Measurements from ENCODE around the gene GPATCH2L.

Gene GPATCH2L

DNA sequence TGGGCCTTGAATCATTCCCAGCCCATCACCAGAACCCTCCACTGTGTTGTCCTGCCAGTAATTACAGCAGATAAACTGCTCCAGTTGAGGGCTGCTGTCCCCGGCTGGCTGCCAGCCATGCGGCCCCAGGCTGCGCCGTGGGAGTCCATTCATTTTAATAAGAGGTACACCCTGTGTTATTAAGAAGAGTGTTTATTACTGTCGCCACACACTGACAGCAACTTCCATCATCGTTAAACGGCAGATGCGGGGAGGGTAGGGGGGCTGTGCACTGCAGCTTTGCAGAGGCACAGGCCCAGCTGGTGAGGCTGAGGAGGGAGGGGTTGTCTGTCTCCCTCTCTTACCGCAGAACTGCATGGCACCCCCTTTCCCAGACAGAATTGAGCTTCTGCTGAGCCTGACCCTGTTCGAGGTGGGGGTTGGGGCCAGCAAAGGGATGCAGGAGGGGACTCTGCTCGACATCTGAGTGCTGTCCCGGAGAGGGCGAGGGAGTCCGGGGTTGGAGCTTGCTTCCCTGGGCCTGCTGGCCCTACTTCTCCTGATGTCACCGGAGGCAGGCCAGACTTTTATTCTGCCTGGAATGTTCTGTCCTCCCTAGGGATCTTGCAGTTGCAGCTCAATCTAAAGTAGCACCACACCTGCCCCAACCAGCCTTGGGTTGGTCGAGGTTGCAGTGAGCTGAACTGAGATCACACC is 33.8 kb upstream of the GPATCH2L start:
- Histone ChIP-seq H3K27ac (no peak overlapping the region), H3K36me3 (ENCODE audit: insufficient read depth, low read length) (no peaks in the 10 kb centered on the region), H3K4me3 (no peak overlapping the region), H3K9ac (ENCODE audit: insufficient read length) (no peak overlapping the region), H3K9me3 (ENCODE audit: low read depth, low read length) (no peaks in the 10 kb centered on the region)
- no peak for DNase-seq (ENCODE audit: low read depth, low spot score)
- TF ChIP-seq EZH2 (IDR thresholded peaks at IDR 0.05) (no peak), FOXP2 (optimal IDR thresholded peaks at IDR 0.05; ENCODE audit: control extremely low read depth, extremely low read length, insufficient read depth) (peak; percentile 84)

DNA sequence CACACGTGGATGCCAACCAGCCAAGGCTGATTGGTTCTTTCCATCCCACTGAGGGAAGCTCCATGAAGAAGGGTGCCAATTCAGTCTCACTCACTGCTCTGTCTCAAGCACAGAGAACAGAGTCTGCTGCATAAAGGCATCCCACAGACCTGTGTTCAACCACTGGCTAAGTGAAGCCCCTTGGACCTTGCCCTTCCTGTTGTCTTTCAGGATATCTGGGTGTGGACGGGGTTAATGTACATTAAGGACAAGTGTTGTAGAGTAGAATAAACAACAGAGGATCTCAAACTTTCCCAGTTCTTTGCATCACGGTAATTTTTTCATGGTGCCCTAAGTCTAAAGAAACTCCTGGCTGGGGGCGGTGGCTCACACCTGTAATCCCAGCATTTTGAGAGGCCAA is 33.1 kb upstream of the GPATCH2L start:
- H3K36me3 ChIP-seq (ENCODE audit: insufficient read depth, low read length) = no peaks in the 10 kb centered on the region
- no peak for TF ChIP-seq EZH2 (IDR thresholded peaks at IDR 0.05)
- no peak for TF ChIP-seq FOXP2 (optimal IDR thresholded peaks at IDR 0.05; ENCODE audit: control extremely low read depth, extremely low read length, insufficient read depth)
- TF ChIP-seq POLR2AphosphoS5 (IDR thresholded peaks at IDR 0.05; ENCODE audit: borderline replicate concordance, low read depth, low read length) = no peak
- no peak overlapping the region for H3K4me3 ChIP-seq
- DNase-seq (ENCODE audit: low read depth, low spot score) = no peak
- no peak overlapping the region for H3K27ac ChIP-seq
- no peaks in the 10 kb centered on the region for H3K9me3 ChIP-seq (ENCODE audit: low read depth, low read length)
- H3K9ac ChIP-seq (ENCODE audit: insufficient read length) = no peak overlapping the region

DNA sequence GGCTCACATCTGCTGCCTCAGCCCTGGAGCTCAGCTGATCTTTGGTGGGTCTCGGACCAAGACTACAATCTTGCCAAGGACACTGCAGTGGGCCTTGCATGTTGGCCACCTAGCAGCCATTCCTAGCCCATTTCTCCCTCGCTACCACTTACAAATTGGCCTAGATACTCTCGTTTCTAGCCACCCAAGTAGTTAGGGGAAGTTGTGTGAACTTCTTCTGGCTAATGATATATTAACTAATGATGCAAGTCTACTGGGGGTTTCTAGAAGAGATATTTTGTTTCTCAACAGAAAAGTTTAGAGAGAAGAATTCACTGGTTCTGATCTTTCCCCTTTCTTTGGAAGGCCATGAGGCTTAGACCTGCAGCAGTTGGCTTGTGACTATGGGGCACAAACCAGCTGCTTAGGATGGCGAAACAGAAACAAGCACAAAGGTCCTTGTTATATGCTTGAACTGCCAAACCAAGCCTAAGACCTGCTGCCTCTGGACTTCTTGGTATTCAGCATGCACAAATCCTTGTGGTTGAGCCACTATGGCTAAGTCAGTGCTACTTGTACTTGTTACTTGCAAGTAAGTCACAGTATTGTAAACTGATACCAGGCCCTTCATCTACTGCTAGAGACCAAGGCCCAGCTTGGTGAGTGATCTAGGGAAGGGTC is 30.5 kb upstream of the GPATCH2L start:
- Histone ChIP-seq H3K9me3 (ENCODE audit: low read depth, low read length) (no peaks in the 10 kb centered on the region), H3K27ac (no peak overlapping the region), H3K36me3 (ENCODE audit: insufficient read depth, low read length) (no peaks in the 10 kb centered on the region), H3K9ac (ENCODE audit: insufficient read length) (no peak overlapping the region), H3K4me3 (no peak overlapping the region)
- TF ChIP-seq POLR2AphosphoS5 (IDR thresholded peaks at IDR 0.05; ENCODE audit: borderline replicate concordance, low read depth, low read length) = no peak
- no peak for TF ChIP-seq EZH2 (IDR thresholded peaks at IDR 0.05)
- TF ChIP-seq FOXP2 (optimal IDR thresholded peaks at IDR 0.05; ENCODE audit: control extremely low read depth, extremely low read length, insufficient read depth) = no peak
- no peak for DNase-seq (ENCODE audit: low read depth, low spot score)

DNA sequence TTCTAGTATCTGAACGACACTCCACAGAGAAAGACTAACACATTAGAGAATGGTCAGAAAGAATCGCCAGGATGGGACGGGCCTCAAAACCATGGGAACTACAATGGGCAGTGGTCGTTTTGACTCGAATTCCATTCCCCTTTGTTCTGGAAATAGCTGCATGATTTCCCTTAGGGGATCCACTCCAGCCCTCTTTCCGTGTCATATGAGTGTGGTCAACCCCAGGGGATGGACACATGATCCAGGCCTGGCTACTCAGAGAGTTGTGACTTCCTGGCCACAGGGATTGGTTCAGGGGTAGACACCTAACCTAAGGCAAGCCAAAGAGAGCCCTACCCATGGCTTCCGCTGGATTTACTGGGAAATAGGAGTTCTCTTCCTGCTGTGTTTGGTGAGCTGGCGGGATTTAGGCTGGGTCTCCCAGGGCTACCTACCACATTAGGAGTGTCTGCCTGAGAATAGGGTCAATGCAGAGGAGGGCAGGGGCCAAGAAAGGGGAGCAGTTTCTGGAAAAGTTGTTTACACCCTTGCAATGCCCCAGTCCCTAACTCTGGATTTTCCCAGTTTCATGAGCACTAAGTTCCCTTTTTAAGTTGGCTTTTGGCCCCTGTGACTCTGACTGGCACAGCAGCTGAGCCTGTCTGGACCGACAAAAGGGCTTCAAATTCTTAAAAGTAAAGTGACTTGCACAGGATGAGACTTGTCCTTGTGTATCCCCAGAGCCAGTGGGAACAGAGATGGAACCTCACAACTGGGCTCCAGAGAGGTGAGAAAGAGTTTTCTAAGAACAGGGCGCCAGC is 28.1 kb upstream of the GPATCH2L start:
- no peak for TF ChIP-seq FOXP2 (optimal IDR thresholded peaks at IDR 0.05; ENCODE audit: control extremely low read depth, extremely low read length, insufficient read depth)
- TF ChIP-seq POLR2AphosphoS5 (IDR thresholded peaks at IDR 0.05; ENCODE audit: borderline replicate concordance, low read depth, low read length) = no peak
- no peak for TF ChIP-seq EZH2 (IDR thresholded peaks at IDR 0.05)
- H3K9me3 ChIP-seq (ENCODE audit: low read depth, low read length) = no peaks in the 10 kb centered on the region
- no peak overlapping the region for H3K9ac ChIP-seq (ENCODE audit: insufficient read length)
- no peak for DNase-seq (ENCODE audit: low read depth, low spot score)
- no peak overlapping the region for H3K27ac ChIP-seq
- no peaks in the 10 kb centered on the region for H3K36me3 ChIP-seq (ENCODE audit: insufficient read depth, low read length)
- no peak overlapping the region for H3K4me3 ChIP-seq

DNA sequence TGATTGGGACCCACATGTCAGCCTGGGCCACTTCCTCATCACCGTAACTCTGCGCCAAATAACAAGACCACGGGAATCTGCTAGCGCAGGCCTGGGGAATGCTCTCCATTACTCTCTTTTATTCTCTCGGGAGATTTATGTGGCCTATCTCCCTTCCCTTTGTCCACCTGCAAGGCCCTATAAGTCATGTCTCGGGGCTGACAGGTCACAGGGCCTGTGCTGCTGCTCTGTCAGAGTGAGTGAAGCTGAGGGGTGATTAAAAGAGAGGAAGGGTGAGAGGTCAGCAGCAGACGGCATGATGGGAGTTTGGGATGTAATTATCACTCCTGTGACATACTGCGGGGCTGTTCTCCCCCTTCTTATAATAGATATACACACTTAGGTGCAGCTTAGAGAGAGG is 26.2 kb upstream of the GPATCH2L start:
- TF ChIP-seq POLR2AphosphoS5 (IDR thresholded peaks at IDR 0.05; ENCODE audit: borderline replicate concordance, low read depth, low read length) = no peak
- TF ChIP-seq EZH2 (IDR thresholded peaks at IDR 0.05) = no peak
- TF ChIP-seq FOXP2 (optimal IDR thresholded peaks at IDR 0.05; ENCODE audit: control extremely low read depth, extremely low read length, insufficient read depth) = no peak
- Histone ChIP-seq H3K36me3 (ENCODE audit: insufficient read depth, low read length) (no peaks in the 10 kb centered on the region), H3K27ac (no peak overlapping the region), H3K9ac (ENCODE audit: insufficient read length) (no peak overlapping the region), H3K9me3 (ENCODE audit: low read depth, low read length) (no peaks in the 10 kb centered on the region), H3K4me3 (no peak overlapping the region)
- DNase-seq (ENCODE audit: low read depth, low spot score) = no peak

DNA sequence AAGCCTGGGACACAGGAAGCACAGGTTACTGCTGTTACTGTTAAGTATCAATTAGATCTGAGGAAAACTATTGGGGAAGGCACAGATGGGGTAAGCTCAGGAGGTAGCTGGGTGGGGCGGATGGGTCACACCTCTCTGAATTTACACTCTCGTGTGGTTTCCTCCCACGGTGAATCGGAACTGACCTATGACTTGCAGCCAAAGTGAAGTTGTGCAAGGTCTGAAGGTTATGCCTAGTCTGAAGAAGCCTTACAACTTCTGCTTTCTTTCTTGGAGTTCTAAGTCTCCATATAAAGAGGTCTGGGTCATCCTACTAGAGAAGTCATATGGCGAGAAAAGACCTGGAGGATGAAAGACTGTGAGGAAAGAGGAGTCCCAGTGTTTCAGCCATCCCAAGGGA is 25.6 kb upstream of the GPATCH2L start:
- no peaks in the 10 kb centered on the region for H3K9me3 ChIP-seq (ENCODE audit: low read depth, low read length)
- H3K4me3 ChIP-seq = no peak overlapping the region
- TF ChIP-seq FOXP2 (optimal IDR thresholded peaks at IDR 0.05; ENCODE audit: control extremely low read depth, extremely low read length, insufficient read depth) = no peak
- no peak for TF ChIP-seq EZH2 (IDR thresholded peaks at IDR 0.05)
- no peak for TF ChIP-seq POLR2AphosphoS5 (IDR thresholded peaks at IDR 0.05; ENCODE audit: borderline replicate concordance, low read depth, low read length)
- H3K36me3 ChIP-seq (ENCODE audit: insufficient read depth, low read length) = no peaks in the 10 kb centered on the region
- no peak for DNase-seq (ENCODE audit: low read depth, low spot score)
- no peak overlapping the region for H3K27ac ChIP-seq
- no peak overlapping the region for H3K9ac ChIP-seq (ENCODE audit: insufficient read length)

DNA sequence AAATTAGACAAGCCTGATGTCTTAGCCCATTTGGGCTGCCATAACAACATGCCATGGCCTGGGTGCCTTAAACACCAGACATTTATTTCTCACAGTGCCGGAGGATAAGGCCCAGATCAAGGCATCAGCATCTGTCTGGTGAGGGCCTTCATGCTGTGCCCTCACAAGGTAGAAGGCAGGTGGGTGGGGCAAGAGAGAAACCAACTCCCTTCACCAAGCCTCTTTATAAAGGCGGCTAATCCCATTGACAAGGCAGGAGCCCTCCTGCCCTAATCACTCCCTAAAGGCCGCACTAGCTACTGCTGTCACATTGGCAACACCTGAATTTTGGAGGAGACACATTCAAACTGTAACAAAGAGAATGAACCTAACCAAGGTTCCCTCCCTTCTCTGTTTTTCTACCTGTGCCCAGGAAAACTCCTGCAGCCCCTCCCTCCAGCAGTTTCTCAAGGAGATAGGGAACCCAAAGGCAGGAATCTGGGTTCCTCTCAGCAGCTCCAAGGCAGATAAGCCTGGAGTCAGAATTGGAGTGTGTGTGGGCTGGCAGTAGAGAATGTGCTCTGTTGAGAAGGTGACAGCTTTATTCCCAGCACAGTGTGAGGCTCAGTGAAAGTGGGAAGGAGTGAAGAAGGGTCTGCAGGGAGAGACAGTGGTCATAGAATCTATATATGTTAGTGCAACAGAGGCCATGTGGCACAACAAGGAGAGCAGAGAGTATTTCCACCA is 21.7 kb upstream of the GPATCH2L start:
- TF ChIP-seq POLR2AphosphoS5 (IDR thresholded peaks at IDR 0.05; ENCODE audit: borderline replicate concordance, low read depth, low read length) (no peak), FOXP2 (optimal IDR thresholded peaks at IDR 0.05; ENCODE audit: control extremely low read depth, extremely low read length, insufficient read depth) (no peak), EZH2 (IDR thresholded peaks at IDR 0.05) (no peak)
- no peaks in the 10 kb centered on the region for H3K36me3 ChIP-seq (ENCODE audit: insufficient read depth, low read length)
- no peak overlapping the region for H3K27ac ChIP-seq
- H3K9me3 ChIP-seq (ENCODE audit: low read depth, low read length) = no peaks in the 10 kb centered on the region
- no peak overlapping the region for H3K4me3 ChIP-seq
- no peak for DNase-seq (ENCODE audit: low read depth, low spot score)
- H3K9ac ChIP-seq (ENCODE audit: insufficient read length) = no peak overlapping the region
